ENCODE results near the gene GPR151.

Gene GPR151

GRCh38 chr5:146521403-146522106 lies 5.6 kb upstream of the GPR151 start:
- DNase-seq (ENCODE audit: low read depth in 1 of 2, low spot score in 1 of 2), result no peak

GRCh38 chr5:146520731-146521130 lies 4.7 kb upstream of the GPR151 start:
- DNase-seq (ENCODE audit: low read depth in 1 of 2, low spot score in 1 of 2), result no peak

GRCh38 chr5:146519554-146519953 lies 3.6 kb upstream of the GPR151 start:
- DNase-seq (ENCODE audit: low read depth in 1 of 2, low spot score in 1 of 2), result no peak

- no peak for DNase-seq (ENCODE audit: low read depth in 1 of 2, low spot score in 1 of 2)
Measured at GRCh38 chr5:146515473-146516150, 378 bp downstream of the GPR151 start.

GRCh38 chr5:146514575-146514974 lies 1.4 kb downstream of the GPR151 start:
- no peak for DNase-seq (ENCODE audit: low read depth in 1 of 2, low spot score in 1 of 2)

GRCh38 chr5:146513462-146513861 lies 2.5 kb downstream of the GPR151 start:
- DNase-seq (ENCODE audit: low read depth in 1 of 2, low spot score in 1 of 2), result no peak

- no peak for DNase-seq (ENCODE audit: low read depth in 1 of 2, low spot score in 1 of 2)
Measured at GRCh38 chr5:146510559-146511125, 5.3 kb downstream of the GPR151 start.

GRCh38 chr5:146507428-146507827 lies 8.6 kb downstream of the GPR151 start:
- DNase-seq (ENCODE audit: low read depth in 1 of 2, low spot score in 1 of 2), result no peak

GRCh38 chr5:146499680-146500079 lies 16.3 kb downstream of the GPR151 start:
- no peak for DNase-seq (ENCODE audit: low read depth in 1 of 2, low spot score in 1 of 2)

- DNase-seq (ENCODE audit: low read depth in 1 of 2, low spot score in 1 of 2), result no peak
Measured at GRCh38 chr5:146494656-146495055, 21.3 kb downstream of the GPR151 start.

- DNase-seq (ENCODE audit: low read depth in 1 of 2, low spot score in 1 of 2), result no peak
Measured at GRCh38 chr5:146490089-146490843, 25.7 kb downstream of the GPR151 start.

GRCh38 chr5:146484714-146485391 lies 31.1 kb downstream of the GPR151 start:
- no peak for DNase-seq (ENCODE audit: low read depth in 1 of 2, low spot score in 1 of 2)

GRCh38 chr5:146482775-146483174 lies 33.2 kb downstream of the GPR151 start:
- DNase-seq (ENCODE audit: low read depth in 1 of 2, low spot score in 1 of 2), result no peak

GRCh38 chr5:146475906-146476305 lies 40.1 kb downstream of the GPR151 start:
- no peak for DNase-seq (ENCODE audit: low read depth in 1 of 2, low spot score in 1 of 2)

GRCh38 chr5:146475190-146475780 lies 40.7 kb downstream of the GPR151 start:
- no peak for DNase-seq (ENCODE audit: low read depth in 1 of 2, low spot score in 1 of 2)

GRCh38 chr5:146474065-146474464 lies 41.9 kb downstream of the GPR151 start:
- DNase-seq (ENCODE audit: low read depth in 1 of 2, low spot score in 1 of 2), result no peak

- no peak for DNase-seq (ENCODE audit: low read depth in 1 of 2, low spot score in 1 of 2)
Measured at GRCh38 chr5:146467760-146468159, 48.2 kb downstream of the GPR151 start.

GRCh38 chr5:146466521-146467349 lies 49.3 kb downstream of the GPR151 start:
- no peak for DNase-seq (ENCODE audit: low read depth in 1 of 2, low spot score in 1 of 2)

GRCh38 chr5:146463446-146463845 lies 52.5 kb downstream of the GPR151 start:
- no peak for DNase-seq (ENCODE audit: low read depth in 1 of 2, low spot score in 1 of 2)
